SK-N-MC (cell line): ENCODE measurements around the gene GJA3.

Experiments used
- EZH2 ChIP-seq: fragments of 200-600 bp; sonication (generic); IDR thresholded peaks from one replicate; pipeline ENCODE4 v1.6.1; 2017; ENCODE audit warnings: antibody characterized with exemption
- FOXP2 ChIP-seq: optimal IDR thresholded peaks from 2 replicates; pipeline ENCODE3; 2011; ENCODE audit warnings: mild to moderate bottlenecking, moderate library complexity; ENCODE audit not compliant: insufficient read depth; ENCODE audit errors: extremely low read length, control extremely low read depth
- POLR2AphosphoS5 ChIP-seq: IDR thresholded peaks from 2 replicates; pipeline ENCODE4 v1.6.1; 2012; ENCODE audit warnings: mild to moderate bottlenecking, low read depth, low read length, borderline replicate concordance

GRCh38 chr13:20090349-20090748 is 70.5 kb downstream of the GJA3 start:
- TF ChIP-seq POLR2AphosphoS5 (no peak), EZH2 (no peak), FOXP2 (no peak)
